ENCODE data around the gene ARID1A.

The ARID1A gene

DNA sequence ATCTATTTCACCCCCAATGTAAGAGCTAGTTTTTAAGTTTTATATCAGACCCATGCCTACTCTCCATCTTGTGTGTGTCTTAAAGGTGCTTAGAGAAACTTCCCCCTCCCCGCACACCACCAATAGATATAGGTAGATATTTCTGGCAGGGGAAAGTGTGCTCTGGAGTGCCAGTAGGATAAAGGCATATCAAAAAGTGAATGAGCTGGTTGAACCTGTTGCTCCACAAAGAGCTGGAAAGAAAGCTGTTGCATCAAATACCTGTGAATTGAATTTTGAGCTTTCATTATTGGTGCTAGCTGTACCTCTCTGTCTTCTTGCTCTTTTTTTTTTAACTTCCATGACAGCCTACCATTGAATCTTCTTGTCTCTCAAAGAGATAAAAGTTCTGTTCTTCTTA, 32.8 kb downstream of the ARID1A start:
- no peak for DNase-seq (ENCODE audit: low spot score)

DNA sequence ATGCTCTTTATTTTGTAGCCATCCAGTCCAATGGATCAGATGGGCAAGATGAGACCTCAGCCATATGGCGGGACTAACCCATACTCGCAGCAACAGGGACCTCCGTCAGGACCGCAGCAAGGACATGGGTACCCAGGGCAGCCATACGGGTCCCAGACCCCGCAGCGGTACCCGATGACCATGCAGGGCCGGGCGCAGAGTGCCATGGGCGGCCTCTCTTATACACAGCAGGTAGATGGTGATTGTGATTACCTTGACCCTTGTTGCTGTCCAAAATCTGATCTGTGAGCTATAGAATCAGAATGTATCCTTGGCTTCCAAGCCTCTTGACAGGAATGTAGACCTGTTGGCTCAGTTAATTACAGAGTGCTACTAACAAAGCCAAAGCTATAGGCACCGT, 33.8 kb downstream of the ARID1A start:
- DNase-seq (ENCODE audit: low spot score), result no peak

DNA sequence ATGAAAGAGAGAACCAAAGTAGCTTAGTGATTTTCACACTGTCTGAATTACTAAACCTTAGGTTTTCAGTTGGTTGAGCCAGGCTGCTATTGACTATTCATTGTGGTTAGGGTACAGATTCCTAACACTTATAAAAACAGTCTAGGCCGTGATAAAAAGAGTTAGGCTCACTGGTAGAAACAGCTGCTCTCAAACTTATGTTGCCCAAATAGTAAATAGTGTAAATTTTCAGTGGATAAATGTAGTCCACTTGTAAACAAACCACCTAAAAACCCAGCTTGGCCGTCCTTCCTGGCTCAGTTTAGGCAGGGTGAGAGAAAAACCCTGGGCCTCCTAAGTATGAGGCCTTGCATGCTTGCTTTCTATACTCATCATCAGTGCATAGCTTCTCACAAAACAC, 34.9 kb downstream of the ARID1A start:
- DNase-seq (ENCODE audit: low spot score), result no peak

DNA sequence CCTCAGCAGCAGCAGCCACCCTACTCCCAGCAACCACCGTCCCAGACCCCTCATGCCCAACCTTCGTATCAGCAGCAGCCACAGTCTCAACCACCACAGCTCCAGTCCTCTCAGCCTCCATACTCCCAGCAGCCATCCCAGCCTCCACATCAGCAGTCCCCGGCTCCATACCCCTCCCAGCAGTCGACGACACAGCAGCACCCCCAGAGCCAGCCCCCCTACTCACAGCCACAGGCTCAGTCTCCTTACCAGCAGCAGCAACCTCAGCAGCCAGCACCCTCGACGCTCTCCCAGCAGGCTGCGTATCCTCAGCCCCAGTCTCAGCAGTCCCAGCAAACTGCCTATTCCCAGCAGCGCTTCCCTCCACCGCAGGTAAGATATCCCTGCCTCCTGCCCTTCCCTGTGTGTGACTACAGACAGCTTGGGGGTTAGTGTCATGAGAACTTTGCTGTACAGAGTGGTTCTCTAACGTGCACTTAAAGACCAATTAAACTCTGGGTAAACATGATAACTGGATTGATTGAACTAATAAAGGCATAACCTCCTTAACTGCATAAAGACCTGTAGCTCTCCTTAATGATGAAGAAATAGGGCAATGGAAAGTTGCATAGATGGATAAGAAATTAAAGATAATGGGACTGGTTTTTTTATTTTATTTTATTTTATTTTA, 35.6 kb downstream of the ARID1A start:
- DNase-seq (ENCODE audit: low spot score), result no peak

DNA sequence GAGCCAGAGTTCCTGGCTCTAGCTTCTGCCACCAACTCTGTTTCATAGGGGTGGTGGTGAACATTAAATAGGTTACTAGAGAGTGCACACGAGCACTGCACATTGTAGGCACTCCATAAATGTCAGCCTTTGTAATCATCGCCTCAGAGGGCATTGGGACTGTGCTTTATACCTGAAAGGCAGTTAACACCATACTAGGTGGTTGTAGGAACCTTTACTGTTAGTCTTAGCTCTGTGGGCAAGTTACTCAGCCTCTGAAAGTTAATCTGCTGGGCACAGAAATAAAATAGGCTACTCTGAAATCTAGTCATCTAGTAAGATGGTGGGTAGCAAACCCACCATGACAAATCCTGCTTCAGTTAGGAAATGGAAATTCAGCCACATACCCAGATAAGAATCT, 37.6 kb downstream of the ARID1A start:
- DNase-seq (ENCODE audit: low spot score), result no peak

DNA sequence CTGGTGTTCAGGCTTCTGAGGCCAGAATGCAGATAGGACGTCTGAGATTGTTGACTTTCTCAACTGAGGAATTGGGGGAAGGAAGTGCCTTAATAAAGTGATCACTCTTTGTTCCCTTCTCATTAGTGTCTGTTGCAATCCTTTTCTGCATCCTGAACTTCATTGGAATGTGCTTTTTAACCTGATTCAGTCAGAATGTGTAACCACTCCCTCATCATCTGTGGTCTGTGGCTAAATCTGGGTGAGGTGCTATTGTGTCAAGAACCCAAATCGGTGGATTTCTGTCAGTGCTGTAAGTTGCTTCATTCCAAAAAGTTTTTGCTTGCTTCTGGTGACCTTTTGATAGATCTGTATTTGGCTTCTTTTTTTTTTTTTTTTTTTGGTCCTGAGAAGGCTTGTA, 38.2 kb downstream of the ARID1A start:
- DNase-seq (ENCODE audit: low spot score), result peak; percentile 74

DNA sequence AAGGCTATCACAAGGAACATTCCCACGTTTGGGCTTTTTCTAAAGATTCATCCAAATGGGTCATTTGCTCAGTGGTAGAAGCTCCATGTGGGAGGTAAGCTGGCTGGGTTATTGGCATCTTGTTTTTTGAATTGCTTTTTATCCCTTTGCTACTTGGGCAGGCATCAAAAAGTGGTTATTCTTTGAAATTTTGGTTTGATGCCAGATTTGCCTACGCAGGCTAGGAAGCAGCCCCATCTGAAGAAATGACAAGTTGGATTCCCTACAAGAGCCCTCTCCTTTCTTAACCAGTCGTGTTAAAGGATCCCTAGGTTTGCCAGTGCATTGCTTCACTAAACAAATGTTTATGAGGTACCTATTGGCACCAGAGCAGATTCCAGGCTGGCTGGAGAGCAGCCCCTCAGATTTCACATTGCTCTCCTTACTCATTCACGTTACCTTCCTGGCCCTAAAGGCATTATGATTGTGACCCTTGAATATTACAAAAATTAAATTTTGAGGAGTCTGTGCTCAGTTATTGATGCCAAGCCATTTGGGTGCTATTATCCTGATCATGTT, 38.8 kb downstream of the ARID1A start:
- no peak for DNase-seq (ENCODE audit: low spot score)

DNA sequence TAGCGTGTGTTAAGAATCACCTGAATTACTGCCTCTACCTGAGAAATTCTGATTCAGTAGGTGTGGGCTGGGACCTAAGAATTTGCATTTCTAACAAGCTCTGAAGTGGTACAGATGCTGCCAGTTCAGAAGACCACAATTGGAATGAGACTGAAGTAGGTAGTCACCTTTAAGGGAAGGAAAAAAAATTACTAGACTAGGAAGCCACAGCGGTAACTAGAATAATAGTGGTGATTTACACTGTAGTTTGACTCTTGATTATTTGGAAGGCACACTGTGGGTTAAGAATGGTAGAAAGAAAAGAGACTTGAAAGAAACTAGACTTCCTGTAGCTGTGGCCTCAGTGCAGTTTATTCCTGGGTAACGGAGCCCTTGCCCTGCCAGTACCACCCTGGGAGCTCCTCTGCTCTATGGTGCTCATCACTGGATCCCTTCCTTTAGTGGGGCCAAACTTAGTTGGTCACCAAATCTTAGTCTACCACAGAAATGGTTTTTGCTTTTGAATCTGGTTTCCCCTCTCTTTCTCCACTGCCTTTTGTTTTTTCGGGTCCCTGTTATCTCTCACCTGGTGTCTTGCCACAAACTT, 43.6 kb downstream of the ARID1A start:
- no peak for DNase-seq (ENCODE audit: low spot score)

DNA sequence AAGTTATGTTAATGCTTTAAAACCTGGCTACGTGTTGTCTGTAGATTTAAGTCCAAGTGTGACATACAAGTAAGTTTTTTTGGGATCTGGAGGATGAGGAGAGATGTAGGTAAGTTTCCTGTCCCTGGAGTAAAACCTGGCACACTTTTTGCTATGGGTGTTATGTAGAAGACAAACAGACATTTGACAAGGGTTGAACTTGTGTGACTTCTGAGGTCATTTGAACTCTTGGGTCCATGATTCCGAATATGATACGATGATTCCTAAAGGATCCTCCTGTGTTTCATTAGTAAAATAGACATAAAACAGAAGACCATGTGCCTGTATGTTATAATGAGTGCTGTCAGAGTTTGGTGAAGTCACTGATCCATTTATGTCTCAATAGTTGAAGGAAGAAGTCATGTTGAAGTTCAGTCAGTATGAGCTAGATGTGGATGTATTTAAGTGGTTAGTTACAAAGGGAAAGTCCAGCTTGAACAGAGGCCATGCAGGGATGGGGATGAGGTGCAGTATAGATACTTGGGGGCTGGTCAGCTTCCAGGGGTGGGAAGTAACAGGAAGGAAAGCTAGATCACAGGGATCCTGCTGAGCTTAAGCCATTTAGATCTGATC, 44.3 kb downstream of the ARID1A start:
- no peak for DNase-seq (ENCODE audit: low spot score)

DNA sequence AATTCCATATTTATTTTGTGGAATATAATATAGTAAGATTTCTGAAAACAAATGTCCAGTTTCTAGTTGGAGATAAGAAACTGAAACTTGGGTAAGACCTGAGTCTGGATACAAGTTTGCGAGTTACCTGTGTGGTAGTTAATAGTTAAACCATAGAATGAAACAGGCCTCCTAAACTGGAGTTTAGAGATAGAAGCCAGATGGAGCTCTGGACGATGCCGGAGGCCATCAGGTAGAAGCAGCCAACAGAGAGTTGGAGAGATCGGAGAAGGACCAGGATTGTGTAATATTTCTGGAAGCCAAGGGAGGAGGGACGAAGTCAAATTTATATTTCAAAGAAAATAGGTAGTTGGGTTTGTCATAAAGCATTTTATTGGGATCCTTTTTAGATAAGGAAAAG, 45.1 kb downstream of the ARID1A start:
- DNase-seq (ENCODE audit: low spot score), result no peak

DNA sequence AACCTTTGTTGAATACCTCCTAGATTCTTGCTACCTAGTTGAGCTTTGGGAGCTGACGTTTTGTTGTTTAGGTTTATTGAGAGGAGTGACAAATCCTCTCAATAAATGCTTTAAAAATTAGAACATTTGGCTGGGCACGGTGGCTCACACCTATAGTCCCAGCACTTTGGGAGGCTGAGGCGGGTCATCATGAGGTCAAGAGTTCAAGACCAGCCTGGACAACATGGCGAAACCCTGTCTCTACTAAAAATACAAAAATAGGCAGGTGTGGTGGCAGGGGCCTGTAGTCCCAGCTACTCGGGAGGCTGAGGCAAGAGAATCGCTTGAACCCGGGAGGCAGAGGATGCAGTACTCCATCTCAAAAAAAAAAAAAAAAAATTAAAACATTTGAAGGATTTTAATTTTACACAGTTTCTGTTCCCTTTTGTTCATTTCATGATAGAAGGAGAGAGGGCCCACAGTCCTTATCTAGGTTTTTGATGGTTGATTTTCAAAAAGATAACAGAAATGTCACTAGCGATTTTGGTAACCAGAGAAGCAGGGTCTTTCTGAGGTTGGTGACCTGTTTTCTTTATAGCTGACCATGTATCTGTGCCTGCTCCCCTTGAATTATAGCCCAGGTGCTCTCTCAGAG, 47.7 kb downstream of the ARID1A start:
- no peak for DNase-seq (ENCODE audit: low spot score)

DNA sequence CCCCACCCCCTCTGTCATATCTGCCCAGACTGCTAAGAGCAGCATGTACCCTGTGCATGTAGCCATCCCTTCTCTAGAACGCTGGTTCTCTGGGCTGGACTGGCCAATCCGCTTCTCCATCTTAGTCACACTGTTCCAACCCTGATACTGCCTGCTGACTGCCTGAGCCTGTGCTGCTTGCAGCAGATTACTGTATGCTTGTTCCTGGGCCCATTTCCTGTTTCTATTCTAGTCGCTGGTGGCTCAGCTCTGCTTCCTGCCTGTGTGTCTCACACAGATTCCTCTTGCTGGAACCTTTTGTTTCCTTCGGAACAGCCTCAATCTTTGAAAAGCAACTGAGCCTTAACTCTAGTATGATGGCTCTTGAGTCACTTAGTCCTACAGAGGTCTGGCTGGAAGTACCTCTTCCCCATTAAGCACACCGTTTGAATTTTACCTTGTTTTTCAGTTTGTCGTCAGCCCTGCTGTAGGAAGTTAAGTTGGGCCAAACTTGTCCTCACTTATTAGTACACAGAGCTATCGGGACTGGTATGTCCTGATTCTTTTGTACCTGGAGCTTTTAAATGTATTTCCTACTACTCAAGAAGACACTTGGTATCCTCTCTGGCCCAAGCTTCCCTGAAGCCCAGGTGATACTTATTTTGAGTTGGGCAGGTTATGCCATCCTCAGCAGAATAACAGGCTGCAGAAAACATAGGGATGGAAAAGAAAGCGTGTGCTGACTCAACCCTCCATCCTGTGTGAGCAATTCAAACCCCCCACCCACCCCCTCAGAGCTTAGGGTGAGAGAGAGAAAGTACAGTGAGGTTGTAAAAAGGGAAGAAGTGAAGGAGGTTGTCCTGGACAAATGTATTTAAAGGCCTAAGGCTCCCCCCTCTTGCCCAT, 48.5 kb downstream of the ARID1A start:
- DNase-seq (ENCODE audit: low spot score), result peak; percentile 73

DNA sequence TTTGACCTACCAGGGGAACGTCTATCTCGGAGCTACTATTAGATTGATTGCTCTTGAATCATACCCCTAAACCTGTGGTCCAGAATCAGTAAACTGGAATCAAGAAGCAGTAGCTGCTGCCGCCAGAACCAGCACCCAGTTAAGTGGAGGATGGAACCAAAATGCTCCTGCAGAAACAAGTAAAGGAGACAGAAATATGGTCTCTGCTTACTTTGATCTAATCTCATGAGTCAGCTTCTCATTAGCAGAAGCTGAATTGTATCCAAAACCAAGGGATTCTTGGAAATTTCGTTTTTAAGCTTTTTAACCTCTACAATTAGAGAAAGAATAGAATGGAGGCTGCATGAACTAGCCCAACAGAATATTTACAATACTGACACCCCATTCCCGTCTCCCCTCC, 49.4 kb downstream of the ARID1A start:
- DNase-seq (ENCODE audit: low spot score), result peak; percentile 25

DNA sequence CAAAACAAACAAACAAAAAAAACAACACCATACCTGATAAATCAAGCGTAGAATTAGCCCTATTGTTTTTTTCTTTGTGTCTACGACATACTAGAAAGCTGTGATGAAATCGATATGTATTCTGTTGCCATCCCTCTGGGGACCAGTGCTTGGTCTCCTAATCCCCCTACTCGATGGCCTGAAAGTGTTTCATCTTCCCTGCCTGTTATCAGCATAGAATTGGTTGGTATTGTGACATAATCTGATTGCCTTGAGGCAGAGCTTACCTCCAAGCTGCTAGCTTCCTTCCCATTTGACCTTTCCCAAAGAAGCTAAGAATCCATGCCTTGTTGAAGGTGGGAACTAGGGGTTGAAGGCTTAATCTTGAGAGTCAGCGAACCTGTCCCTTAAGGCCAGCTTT, 51.2 kb downstream of the ARID1A start:
- DNase-seq (ENCODE audit: low spot score), result no peak

DNA sequence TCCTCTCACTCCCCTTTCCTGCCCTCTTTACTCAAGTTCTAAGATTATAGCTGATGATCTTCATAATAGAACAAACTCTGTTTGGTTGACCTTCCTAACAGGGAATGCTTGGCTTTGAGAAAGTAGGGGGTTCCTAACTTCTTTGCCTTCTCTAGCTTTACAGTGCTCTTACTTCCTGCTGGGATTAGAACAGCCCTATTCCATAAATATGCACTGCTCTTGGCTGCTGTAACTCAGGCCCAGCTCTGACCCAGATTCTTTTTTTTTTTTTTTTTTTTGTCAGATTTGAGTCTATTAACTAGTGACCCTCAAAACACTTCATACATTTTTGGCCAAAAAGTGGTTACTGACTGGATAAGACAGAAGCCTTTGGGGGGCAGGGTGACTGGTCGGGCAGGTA, 52.5 kb downstream of the ARID1A start:
- DNase-seq (ENCODE audit: low spot score), result no peak

DNA sequence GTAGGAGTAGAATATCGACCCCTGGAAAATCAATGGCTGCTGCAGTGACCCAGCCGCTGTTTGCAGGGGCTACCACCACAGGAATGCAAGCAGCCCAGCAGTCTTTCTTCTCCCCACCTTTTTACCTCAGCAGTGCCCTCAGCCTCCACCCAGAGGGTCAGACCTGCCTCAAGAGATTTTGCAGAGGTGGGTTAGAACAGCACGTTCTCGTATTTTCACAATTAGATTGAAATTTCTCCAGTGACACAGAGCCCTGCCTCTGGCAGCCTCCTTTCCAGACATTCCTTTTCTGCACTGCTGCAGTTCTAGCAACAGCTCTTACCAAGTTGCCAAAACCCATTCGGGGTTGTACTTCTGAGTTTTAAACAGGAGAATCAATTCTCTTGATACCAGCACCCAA, 53.6 kb downstream of the ARID1A start:
- no peak for DNase-seq (ENCODE audit: low spot score)

DNA sequence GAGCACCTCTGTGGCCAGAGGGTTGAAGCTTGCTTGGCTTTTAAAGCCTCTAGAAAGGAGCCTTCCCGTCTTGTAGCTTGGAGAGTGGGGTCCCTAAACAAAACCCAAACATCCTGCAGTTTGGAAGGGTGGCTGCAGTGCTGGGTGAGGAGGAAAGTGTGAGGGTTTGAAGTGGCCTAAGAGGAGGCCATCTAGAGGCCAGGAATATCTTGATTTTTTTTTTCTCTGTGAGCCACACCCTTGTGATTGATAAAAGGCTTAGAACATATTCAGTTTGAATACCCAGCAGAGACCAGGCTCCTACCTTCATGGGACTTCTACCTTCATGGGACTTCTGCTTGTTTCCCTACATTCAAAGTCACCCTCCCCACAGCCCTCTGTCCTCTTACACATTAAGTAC, 54.6 kb downstream of the ARID1A start:
- DNase-seq (ENCODE audit: low spot score), result no peak

DNA sequence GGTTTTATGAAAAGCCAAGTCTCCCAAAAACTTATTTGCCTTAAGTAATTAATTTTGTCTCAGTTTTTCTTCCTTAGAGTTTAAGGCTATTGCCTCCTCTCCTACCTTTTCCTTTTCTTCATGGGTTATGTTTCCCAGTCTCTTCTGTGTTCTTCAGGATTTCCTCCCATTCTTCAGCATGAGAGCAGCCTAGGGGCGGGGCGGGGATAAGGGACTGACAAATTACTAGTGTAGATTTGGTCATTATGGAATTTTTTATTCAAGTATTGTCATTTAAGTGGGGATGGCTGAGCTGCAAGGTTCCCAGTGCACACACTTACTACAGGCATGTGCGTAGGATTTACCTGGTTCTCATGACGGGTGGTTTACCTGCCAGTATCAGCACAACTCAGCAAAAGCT, 56.7 kb downstream of the ARID1A start:
- DNase-seq (ENCODE audit: low spot score), result no peak

DNA sequence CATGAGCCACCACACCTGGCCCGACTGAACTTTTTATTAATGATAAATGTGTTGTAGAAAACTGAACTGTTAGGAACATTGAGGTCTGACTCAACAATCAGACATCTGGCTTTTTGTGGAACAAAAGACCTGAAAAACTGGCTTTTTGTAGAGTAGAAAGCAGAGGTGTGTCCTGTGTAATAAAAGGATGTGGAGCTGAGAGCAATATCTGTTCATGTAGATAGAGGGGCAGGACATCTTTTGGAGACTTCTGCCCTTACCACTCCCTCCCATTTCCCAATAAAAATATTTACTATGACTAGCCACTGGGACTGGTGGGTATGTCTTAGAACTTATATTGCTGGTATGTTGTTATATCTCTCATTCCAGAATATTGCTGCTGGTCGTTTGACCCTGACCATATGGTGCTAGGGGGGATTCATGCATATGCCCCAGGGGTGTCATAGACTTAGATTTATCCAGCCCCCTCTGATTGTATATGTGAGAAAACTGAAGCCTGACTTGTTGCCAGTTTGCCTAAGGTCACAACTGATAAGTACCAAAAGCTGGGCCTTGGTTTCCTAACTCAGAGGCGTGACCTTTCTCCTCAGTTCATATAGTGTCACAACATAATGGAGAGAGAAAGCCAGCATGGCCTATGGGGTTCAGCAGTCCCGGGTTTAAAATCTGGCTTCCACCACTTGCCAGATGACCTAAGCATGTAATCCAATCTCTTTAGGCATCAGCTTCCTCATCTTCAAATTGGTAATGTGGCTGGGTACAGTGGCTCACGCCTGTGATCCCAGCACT, 58.5 kb downstream of the ARID1A start:
- DNase-seq (ENCODE audit: low spot score), result no peak

DNA sequence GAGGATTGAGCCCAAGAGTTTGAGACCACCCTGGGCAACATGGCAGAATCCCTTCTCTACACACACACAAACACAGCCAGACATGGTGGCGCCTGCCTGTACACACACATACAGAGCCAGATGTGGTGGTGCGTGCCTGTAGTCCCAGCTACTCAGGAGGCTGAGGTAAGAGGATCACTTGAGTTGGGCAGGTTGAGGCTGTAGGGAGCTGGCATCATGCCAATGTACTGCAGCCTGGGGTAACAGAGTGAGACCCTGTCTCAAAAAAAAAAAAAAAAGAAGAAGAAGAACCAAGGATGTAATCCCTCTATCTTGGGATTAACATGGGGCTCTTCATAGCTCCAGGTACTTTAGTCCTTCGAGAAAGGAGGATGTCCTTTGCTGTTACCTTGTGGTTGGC, 62.5 kb downstream of the ARID1A start:
- no peak for DNase-seq (ENCODE audit: low spot score)

DNA sequence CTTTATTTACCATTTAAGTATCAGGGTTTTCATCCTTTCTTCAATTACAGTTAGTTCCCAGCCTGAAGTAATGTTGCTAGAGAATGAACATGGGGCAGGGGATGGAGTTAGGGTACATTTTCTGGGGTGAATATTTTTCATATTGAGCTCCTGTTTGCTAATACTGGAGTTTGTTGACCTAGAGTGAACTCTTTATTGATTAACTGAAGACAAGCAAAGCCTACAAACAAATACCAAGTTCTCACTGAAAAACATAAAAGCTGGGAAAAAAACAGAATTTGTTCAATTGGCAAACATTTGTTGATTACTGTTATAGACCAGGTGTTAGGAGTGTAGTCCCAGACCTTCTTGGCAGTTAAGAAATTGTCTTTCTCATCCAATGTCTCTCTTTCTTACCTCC, 63.7 kb downstream of the ARID1A start:
- DNase-seq (ENCODE audit: low spot score), result no peak
